Ovary (tissue), 3 donors: ENCODE data around the gene CPNE6.

Source experiments
- EP300 ChIP-seq: sonication (generic); formaldehyde crosslinking; IDR thresholded peaks from one replicate; pipeline ENCODE4 v1.6.1; 2017; ENCODE audit warnings: antibody characterized with exemption
- POLR2A ChIP-seq: fragments of 450-650 bp; IDR thresholded peaks from one replicate; pipeline ENCODE4 v1.6.1; 2017; ENCODE audit warnings: antibody characterized with exemption, mild to moderate bottlenecking, moderate library complexity
- TF ChIP-seq, protein P1 (sequence below), 3 donors: fragments of 450-650 bp in 2 of 3; fragments of 200-600 bp in 1 of 3; IDR thresholded peaks; one replicate each; pipeline versions ENCODE4 v1.5.1 to v1.8.0; 2016 to 2022; ENCODE audit warnings: antibody characterized with exemption in 3 of 3, mild to moderate bottlenecking in 1 of 3
- donor health status: DM: no; HTN: no; CAD: no.

DNA sequence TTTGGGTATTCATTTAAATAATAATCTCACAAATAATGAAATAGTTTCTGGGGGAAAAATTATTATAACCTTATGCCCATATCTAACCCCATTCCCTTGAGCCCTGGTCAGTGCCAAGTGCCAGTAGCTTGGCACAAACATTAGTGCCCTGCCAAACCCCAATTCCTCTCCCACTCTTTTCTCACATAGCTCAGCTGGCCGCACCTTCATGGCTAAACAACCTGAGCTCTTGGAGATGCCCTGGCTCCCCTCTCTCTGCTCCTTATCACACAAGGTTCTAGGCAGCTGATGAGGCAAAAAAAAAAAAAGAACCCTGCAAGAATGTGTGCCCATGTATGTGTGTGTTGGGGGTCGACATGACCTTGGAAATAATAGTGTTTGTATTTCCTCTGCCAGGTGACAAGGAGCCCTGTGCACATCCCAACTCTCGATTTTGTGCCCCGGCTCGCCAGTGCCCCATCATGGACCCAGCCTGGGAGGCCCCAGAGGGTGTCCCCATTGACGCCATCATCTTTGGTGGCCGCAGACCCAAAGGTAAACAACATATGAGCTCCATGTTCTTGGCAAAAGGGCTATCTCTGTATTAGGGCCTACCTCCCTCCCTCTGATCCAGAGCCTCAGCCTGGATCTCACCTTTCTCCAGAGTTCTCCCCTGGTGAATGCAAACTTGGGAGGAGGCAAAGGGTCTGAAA is 31.1 kb downstream of the CPNE6 start:
- TF ChIP-seq POLR2A (no peak), EP300 (no peak)
- TF ChIP-seq, protein P1, sequence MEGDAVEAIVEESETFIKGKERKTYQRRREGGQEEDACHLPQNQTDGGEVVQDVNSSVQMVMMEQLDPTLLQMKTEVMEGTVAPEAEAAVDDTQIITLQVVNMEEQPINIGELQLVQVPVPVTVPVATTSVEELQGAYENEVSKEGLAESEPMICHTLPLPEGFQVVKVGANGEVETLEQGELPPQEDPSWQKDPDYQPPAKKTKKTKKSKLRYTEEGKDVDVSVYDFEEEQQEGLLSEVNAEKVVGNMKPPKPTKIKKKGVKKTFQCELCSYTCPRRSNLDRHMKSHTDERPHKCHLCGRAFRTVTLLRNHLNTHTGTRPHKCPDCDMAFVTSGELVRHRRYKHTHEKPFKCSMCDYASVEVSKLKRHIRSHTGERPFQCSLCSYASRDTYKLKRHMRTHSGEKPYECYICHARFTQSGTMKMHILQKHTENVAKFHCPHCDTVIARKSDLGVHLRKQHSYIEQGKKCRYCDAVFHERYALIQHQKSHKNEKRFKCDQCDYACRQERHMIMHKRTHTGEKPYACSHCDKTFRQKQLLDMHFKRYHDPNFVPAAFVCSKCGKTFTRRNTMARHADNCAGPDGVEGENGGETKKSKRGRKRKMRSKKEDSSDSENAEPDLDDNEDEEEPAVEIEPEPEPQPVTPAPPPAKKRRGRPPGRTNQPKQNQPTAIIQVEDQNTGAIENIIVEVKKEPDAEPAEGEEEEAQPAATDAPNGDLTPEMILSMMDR (IDR thresholded peaks at IDR 0.05), result no peak
